IMR-90 (cell line): Measurements from ENCODE around the gene CLEC1A.

Source experiments
- BHLHE40 ChIP-seq: fragments of 150-350 bp; IDR thresholded peaks from 2 replicates; pipeline ENCODE4 v1.6.1; 2016; ENCODE audit warnings: mild to moderate bottlenecking, low read depth, low read length
- CEBPB ChIP-seq: IDR thresholded peaks from 2 replicates; pipeline ENCODE4 v1.6.1; 2012; ENCODE audit warnings: low read depth, low read length, improper control_type of control experiment
- CHD1 ChIP-seq: IDR thresholded peaks from 2 replicates; pipeline ENCODE4 v1.6.1; 2012; ENCODE audit warnings: low read depth, low read length, improper control_type of control experiment
- CTCF ChIP-seq: conservative IDR thresholded peaks from 2 replicates; pipeline ENCODE4 v1.5.1; 2012; ENCODE audit warnings: mild to moderate bottlenecking, low read depth, low read length, improper control_type of control experiment
- ELK1 ChIP-seq: fragments of 150-350 bp; IDR thresholded peaks from 2 replicates; pipeline ENCODE4 v1.6.1; 2016; ENCODE audit warnings: low read depth, mild to moderate bottlenecking, low read length, moderate library complexity, borderline replicate concordance
- FOS ChIP-seq: fragments of 150-350 bp; IDR thresholded peaks from 2 replicates; pipeline ENCODE4 v1.6.1; 2016; ENCODE audit warnings: low read depth, low read length
- MXI1 ChIP-seq: IDR thresholded peaks from 2 replicates; pipeline ENCODE4 v1.6.1; 2012; ENCODE audit warnings: low read depth, mild to moderate bottlenecking, low read length, moderate library complexity, borderline replicate concordance
- POLR2A ChIP-seq: IDR thresholded peaks from 2 replicates; pipeline ENCODE4 v1.6.1; 2012; ENCODE audit warnings: mild to moderate bottlenecking, low read depth, low read length
- RAD21 ChIP-seq: IDR thresholded peaks from 2 replicates; pipeline ENCODE4 v1.6.1; 2012; ENCODE audit warnings: low read length, improper control_type of control experiment
- RFX5 ChIP-seq: IDR thresholded peaks from 2 replicates; pipeline ENCODE4 v1.8.0; 2012; ENCODE audit warnings: low read depth, mild to moderate bottlenecking, low read length, moderate library complexity
- USF2 ChIP-seq: fragments of 150-350 bp; IDR thresholded peaks from 2 replicates; pipeline ENCODE4 v1.6.1; 2017; ENCODE audit warnings: mild to moderate bottlenecking, antibody characterized with exemption, low read length, low read depth

GRCh38 chr12:10128687-10129086, 29.9 kb upstream of the CLEC1A start:
- TF ChIP-seq CTCF (no peak), FOS (no peak), POLR2A (no peak), BHLHE40 (no peak), USF2 (no peak), CEBPB (no peak), RAD21 (no peak), MXI1 (no peak), CHD1 (no peak), RFX5 (no peak), ELK1 (no peak)
